GM12874 (cell line): ENCODE measurements around the gene PI4KA.

ENCODE experiments used
- TF ChIP-seq, protein P1 (sequence below): IDR thresholded peaks from 2 replicates; pipeline ENCODE4 v1.5.1; 2011; ENCODE audit warnings: low read depth, mild to moderate bottlenecking, control low read depth, low read length, moderate library complexity; ENCODE audit not compliant: insufficient read depth

PI4KA gene

DNA sequence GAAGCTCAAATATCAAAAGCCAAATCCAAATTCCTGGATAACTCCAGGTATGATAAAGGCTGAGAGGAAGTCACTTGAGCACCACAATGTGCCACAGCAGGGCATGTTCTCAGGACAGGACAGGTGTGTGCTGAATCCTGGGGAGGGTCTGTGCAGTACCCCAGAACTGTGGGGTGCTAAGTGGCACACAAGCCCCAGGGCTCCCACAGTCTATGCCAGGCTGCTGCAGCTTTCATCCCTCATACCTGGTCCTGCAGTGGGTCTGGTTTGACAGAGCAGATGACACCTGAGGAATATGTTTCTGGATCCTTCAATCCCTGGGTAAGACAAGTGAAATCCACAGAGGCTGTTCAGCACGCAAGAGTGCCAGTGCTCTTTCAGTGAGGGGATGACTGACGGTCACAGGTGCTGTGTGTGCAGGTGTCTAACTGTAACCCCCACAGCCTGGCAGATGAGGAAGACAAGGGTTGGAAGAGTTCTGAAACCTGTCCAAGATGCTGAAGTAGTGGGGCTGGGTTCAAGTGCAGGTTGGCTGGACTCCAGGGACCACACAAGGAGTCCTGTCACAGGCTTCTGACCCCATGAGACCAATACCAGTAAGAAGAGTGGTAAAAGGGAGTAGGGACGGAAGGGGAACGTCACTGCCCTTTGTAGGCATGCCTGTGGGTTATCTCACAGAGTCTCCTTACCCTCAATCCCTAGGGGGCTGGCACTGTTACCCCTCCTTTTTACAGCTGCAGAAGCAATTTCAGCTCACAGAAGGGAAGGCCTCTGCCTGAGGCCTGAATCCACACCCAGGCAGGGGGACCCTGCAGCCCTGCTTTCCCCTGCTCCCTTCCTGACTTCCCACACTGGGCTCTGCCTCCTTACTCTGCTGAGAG is 70.6 kb downstream of the PI4KA start:
- TF ChIP-seq, protein P1, sequence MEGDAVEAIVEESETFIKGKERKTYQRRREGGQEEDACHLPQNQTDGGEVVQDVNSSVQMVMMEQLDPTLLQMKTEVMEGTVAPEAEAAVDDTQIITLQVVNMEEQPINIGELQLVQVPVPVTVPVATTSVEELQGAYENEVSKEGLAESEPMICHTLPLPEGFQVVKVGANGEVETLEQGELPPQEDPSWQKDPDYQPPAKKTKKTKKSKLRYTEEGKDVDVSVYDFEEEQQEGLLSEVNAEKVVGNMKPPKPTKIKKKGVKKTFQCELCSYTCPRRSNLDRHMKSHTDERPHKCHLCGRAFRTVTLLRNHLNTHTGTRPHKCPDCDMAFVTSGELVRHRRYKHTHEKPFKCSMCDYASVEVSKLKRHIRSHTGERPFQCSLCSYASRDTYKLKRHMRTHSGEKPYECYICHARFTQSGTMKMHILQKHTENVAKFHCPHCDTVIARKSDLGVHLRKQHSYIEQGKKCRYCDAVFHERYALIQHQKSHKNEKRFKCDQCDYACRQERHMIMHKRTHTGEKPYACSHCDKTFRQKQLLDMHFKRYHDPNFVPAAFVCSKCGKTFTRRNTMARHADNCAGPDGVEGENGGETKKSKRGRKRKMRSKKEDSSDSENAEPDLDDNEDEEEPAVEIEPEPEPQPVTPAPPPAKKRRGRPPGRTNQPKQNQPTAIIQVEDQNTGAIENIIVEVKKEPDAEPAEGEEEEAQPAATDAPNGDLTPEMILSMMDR, result no peak

GRCh38 chr22:20787223-20787622 is 71.4 kb downstream of the PI4KA start:
- TF ChIP-seq, protein P1, result no peak

GRCh38 chr22:20786536-20786979 is 72.1 kb downstream of the PI4KA start:
- TF ChIP-seq, protein P1, result no peak

- TF ChIP-seq, protein P1, result no peak
Measured at GRCh38 chr22:20786048-20786447, 72.6 kb downstream of the PI4KA start.

- TF ChIP-seq, protein P1, result no peak
Measured at GRCh38 chr22:20785415-20785814, 73.2 kb downstream of the PI4KA start.

- TF ChIP-seq, protein P1, result peak; percentile 81
Measured at GRCh38 chr22:20783844-20784723, 74.5 kb downstream of the PI4KA start.

- TF ChIP-seq, protein P1, result no peak
Measured at GRCh38 chr22:20783300-20783673, 75.3 kb downstream of the PI4KA start.
